Measurements from ENCODE around the gene CATSPER1. TPM values are rescaled to one million over a fixed set of nuclear protein-coding genes. Genes with fewer than 3 reads are reported as not detected.

The CATSPER1 gene
- total and polyA plus RNA-seq, 2 donors: 0.35 TPM; not detected in 1

DNA sequence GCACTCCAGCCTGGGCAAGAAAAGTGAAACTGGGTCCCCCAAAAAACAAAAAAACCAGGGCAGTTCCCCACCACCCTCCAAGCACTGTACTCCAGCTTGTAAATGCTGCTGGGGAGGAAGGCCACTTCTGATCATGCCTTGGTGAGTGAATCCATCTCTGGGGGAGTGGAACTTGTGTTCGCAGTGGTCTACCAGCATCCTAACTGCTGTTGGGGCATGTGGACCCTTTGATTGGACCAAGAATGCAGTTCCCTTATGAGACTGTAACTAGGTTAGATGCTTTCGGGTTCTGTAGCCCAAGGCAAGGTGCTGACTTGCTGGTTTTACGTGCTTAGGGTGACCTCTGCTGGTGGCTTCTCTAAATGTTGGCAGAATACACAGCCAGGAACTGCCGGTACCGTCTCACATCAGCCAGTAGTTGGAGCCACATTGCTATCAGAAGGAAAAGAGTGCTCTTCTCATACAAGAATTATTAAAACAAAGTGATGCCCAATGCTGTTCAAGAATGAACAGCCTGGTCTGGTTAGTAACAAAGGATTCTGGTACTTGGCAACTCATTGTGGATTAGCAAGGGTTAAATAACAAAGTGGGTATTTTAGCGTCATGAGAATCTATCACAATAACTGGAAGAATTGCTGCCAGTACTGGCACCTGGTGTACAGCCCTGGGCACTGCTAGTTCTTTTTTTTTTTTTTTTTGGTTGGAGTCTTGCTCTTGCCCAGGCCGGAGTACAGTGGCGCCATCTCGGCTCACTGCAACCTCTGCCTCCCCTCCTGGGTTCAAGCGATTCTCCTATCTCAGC is 37.3 kb downstream of the CATSPER1 start:
- Histone ChIP-seq H3K36me3 (ENCODE audit: insufficient read depth) (peaks cover 2% of the 10 kb centered on the region), H3K27ac (ENCODE audit: low read depth) (no peak overlapping the region), H3K4me3 (ENCODE audit: low read depth, low read length) (no peak overlapping the region), H3K4me1 (ENCODE audit: insufficient read depth) (no peaks in the 10 kb centered on the region)
- DNase-seq (ENCODE audit: extremely low spot score): peak; percentile 91
- 28% methylated on average over 10 of the region's 10 CpGs for WGBS

DNA sequence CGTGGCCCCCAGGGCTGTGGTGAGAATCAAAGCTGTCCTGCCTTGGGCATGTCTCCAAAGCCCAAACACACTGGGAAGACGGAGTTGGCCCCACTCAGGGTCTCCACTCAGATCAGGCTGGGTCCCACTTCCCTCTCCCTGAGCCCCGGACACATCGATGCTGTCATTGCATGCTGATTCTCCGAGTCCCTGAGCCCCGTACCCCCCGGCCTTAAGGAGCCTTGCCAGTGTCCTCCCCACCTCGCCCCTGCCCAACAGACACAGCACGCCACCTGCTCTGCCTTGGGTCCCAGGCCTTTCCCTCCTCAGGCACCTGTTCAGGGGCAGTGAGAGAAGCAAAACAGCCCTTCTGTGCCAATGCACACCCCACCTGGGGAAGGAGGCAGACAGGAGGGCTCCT is 38.9 kb downstream of the CATSPER1 start:
- Histone ChIP-seq H3K27ac (ENCODE audit: low read depth) (no peak overlapping the region), H3K4me1 (ENCODE audit: insufficient read depth) (no peaks in the 10 kb centered on the region), H3K4me3 (ENCODE audit: low read depth, low read length) (no peak overlapping the region), H3K36me3 (ENCODE audit: insufficient read depth) (no peaks in the 10 kb centered on the region)
- DNase-seq (ENCODE audit: extremely low spot score): no peak
- 77% methylated on average over 9 of the region's 9 CpGs for WGBS

DNA sequence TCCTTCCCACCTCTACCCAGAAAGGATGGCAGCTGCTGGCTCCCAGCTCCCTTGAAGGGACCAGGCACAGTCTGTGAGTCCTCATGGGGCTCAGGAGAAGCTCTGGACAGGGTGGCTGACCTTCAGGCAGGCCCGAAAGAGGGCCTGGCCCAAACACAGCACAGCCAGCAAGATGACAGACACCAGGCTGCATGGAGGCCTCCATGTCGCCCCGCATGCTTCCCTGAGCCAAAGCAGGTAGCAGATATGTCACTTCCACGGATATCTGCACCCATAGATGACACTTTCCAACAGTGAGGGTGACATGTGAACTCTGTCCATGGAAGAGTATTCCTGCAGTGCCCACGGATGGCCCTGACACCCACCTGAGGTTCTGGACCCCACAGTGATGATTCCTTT is 42.7 kb downstream of the CATSPER1 start:
- DNase-seq (ENCODE audit: extremely low spot score): no peak
- Histone ChIP-seq H3K4me1 (ENCODE audit: insufficient read depth) (no peaks in the 10 kb centered on the region), H3K4me3 (ENCODE audit: low read depth, low read length) (no peak overlapping the region), H3K36me3 (ENCODE audit: insufficient read depth) (peaks cover 3% of the 10 kb centered on the region), H3K27ac (ENCODE audit: low read depth) (no peak overlapping the region)
- 84% methylated on average over 5 of the region's 5 CpGs for WGBS

DNA sequence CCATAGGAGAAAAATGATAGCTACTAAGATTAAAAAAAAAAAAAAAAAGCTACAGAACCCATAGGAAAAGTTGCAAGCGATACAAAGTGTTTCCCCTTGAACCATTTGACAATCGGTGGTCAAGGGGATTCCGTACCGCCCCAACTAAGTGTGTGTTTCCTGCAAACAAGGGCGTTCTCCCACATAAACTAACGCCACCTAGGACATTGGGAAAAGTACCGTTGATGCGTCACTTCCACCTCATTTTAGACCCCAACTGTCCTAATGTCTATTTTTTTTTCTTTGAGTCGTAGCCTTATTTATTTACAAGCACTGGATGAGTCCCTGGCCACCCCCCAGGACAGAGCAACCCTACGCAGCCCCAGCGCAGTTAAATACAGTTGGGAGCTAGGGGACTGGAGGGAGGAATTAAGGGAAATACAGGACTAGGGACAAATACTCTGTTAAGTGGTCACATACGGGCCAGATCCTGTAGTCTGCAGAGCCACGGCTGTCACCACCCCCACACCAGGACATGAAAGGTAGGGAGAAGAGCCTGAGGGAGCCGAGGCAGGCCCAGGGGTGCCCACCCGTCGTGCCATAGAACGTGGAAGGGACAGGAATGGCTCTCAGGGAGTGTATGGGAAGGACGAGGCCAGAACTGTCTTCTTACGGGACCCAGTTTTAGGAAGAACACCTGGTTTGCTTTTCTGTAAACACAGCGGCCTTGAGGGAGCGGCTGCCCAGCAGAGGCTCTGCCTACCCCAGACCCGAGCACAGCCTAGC is 43.3 kb downstream of the CATSPER1 start:
- no peak overlapping the region for H3K27ac ChIP-seq (ENCODE audit: low read depth)
- DNase-seq (ENCODE audit: extremely low spot score): no peak
- peaks cover 5% of the 10 kb centered on the region for H3K36me3 ChIP-seq (ENCODE audit: insufficient read depth)
- 70% methylated on average over 22 of the region's 22 CpGs for WGBS
- no peaks in the 10 kb centered on the region for H3K4me1 ChIP-seq (ENCODE audit: insufficient read depth)
- H3K4me3 ChIP-seq (ENCODE audit: low read depth, low read length): no peak overlapping the region

DNA sequence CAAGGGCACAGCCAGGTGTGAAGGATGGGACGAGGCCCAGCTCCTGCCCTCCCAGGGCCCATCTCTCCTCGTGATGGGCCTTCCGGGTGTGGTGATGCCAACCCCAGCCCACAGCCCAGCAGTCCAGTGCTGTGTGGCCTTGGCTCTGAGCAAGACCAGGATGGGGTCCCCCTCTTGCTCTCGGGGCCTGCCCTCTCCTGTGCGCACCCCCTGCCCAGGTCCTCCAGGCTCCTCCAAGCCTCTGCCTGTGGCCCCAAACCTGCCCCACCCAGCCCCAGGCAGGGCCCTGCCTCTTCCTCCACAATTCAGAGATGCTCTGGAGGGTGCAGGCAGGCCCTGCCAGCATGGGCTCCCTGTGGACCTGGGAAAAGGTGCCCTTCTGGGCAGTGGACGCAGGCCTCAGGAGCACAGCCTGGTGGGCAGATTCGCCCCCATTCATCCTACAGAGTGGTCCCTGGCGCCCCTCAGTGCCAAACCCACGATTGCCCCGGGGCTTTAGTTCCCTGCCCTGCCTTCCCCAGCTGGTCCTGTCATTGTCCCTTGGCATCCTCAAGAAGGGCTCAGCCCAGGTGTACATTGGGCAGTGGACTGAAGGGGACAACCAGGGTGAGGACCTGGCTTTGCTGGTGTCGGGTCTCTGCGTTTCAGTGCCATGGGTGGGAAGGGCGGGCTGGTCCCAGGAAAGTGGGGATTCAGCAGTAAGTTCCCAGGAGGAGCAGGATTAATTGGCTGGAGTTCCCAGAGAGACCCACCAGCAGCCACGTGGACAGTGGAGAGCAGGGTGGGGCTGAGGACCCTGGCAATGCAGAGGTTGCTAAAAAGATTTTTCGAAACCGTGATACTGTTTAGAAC is 44.1 kb downstream of the CATSPER1 start:
- 66% methylated on average over 16 of the region's 16 CpGs for WGBS
- peaks cover 5% of the 10 kb centered on the region for H3K36me3 ChIP-seq (ENCODE audit: insufficient read depth)
- H3K4me3 ChIP-seq (ENCODE audit: low read depth, low read length): no peak overlapping the region
- H3K27ac ChIP-seq (ENCODE audit: low read depth): no peak overlapping the region
- no peaks in the 10 kb centered on the region for H3K4me1 ChIP-seq (ENCODE audit: insufficient read depth)
- no peak for DNase-seq (ENCODE audit: extremely low spot score)

DNA sequence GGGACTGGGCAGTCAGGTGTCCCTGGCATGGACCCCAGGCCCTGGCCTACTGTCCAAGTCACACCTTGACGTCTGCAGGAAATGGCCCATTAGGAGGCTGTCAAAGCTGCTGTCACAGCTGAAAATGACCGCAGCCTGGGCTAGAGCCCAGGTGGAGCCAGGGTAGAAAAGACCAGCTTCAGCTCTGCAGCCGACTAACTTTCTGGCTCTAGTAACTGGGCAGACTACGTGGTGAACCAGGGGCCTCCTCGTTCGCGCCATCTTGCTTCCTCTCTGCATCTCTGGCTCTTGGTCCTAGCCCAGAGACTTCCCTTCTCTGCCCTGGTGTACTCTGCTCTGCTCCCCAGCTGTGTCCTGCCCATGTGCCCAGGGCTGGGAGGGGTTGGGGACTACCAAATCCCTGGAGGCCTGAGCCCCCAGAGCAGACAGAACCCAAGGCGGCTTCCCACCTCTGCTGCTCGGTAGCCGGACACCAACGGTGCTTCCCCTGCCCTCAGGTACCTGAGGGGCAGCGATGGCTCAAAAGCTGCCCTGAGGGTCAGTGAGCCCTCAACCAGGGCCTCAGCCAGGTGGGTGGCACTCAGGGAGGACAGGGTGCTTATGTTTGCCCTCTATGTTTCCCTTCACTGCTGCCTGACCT is 45.1 kb downstream of the CATSPER1 start:
- DNase-seq (ENCODE audit: extremely low spot score): no peak
- WGBS: 76% methylated on average over 12 of the region's 12 CpGs
- peaks cover 5% of the 10 kb centered on the region for H3K36me3 ChIP-seq (ENCODE audit: insufficient read depth)
- no peak overlapping the region for H3K27ac ChIP-seq (ENCODE audit: low read depth)
- H3K4me1 ChIP-seq (ENCODE audit: insufficient read depth): no peaks in the 10 kb centered on the region
- H3K4me3 ChIP-seq (ENCODE audit: low read depth, low read length): no peak overlapping the region

DNA sequence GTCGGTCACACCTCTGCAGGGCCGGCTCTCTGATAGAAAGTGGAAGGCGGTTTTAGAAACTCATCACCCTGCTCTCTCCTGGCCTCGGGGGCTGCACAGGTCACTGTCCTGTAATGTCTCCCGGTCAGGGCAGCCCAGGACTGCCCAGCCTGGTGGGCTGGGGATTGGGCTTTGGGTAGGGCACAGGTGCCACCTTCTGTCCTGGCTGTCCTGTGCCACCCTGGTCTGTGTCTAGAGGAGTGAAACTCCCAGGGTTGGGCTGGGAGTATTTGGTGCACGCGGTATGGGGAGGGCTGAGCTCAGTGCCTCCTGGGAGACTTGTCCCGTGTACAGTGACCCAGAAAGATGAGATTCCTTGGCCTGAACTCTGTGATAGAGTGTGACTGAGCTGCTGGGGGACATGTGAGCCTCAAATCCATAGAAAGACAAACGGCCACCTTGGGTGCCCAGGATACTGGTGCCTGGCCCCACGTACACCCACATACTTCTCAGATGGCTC is 47.0 kb downstream of the CATSPER1 start:
- DNase-seq (ENCODE audit: extremely low spot score): no peak
- Histone ChIP-seq H3K27ac (ENCODE audit: low read depth) (no peak overlapping the region), H3K4me3 (ENCODE audit: low read depth, low read length) (no peak overlapping the region), H3K4me1 (ENCODE audit: insufficient read depth) (no peaks in the 10 kb centered on the region), H3K36me3 (ENCODE audit: insufficient read depth) (peaks cover 5% of the 10 kb centered on the region)
- 86% methylated on average over 10 of the region's 10 CpGs for WGBS

DNA sequence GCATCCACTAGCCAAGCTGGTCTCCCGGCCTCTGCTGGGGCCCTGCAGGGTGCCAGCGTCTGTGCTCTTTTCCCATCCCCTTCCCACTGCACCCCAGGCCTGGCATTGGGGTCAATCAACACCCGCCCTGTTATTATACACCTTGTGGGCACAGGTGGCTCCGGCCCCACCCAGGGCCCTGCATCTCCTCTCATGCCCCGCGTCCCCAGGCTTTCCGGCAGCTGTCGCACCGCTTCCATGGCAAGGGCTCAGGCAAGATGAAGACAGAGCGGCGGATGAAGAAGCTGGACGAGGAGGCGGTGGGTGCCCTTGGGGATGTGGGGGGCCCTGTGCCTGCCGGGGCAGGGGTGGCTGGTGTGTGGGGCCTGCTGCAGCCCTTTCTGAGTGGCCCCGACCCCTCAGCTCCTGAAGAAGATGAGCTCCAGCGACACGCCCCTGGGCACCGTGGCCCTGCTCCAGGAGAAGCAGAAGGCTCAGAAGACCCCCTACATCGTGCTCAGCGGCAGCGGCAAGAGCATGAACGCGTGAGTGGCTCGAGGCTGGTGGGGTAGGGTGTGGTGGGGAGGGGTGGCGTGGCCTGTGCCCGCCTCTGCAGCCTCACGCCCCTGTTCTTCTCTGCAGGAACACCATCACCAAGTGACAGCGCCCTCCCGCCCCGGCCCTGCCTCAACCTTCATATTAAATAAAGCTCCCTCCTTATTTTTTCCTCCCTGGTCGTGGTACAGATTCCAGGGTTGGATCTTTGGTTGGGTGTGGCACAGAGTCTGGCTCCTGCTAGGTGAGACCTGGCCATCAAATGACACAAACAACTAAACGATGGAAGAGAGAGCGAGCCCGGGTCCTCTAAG is 47.7 kb downstream of the CATSPER1 start:
- peaks cover 5% of the 10 kb centered on the region for H3K36me3 ChIP-seq (ENCODE audit: insufficient read depth)
- WGBS: 92% methylated on average over 34 of the region's 34 CpGs

DNA sequence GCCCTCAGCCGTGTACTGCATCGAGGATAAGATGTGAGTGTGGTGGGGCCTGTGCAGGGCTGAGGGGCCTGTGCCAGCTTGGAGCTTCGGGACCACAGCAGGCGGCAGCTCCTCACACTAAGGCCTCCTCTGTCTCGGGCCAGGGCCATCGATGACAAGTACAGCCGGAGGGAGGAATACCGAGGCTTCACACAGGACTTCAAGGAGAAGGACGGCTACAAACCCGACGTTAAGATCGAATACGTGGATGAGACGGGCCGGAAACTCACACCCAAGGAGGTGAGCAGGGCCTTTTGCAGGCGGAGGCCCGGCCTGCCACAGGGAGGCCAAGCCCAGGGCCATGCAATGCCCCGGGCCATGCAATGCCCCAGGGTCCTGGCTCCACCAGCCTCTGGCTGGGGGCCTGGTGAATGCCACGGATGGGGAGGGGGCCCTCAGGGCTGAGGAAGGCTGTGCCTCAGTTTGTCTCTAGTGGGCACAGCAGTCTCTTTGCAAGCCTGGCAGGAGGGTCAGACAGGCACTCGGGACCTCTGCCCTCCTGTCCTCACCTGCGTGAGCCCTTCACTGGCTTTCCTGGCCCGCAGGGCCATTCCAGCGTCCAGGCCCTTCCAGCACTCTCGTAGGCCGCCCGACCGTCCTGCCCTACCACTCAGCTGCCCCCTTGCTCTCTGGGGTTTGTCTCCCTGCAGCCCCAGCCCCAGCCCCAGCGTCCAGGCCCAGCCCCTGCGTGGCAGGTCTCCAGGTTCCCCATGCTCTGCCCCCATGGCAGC is 48.5 kb downstream of the CATSPER1 start:
- Histone ChIP-seq H3K4me1 (ENCODE audit: insufficient read depth) (no peaks in the 10 kb centered on the region), H3K27ac (ENCODE audit: low read depth) (no peak overlapping the region), H3K4me3 (ENCODE audit: low read depth, low read length) (no peak overlapping the region), H3K36me3 (ENCODE audit: insufficient read depth) (peaks cover 5% of the 10 kb centered on the region)
- no peak for DNase-seq (ENCODE audit: extremely low spot score)
- 91% methylated on average over 28 of the region's 29 CpGs for WGBS

More for the DNA sequence above, 47.7 kb downstream of the CATSPER1 start:
- Histone ChIP-seq H3K4me1 (ENCODE audit: insufficient read depth) (no peaks in the 10 kb centered on the region), H3K27ac (ENCODE audit: low read depth) (no peak overlapping the region), H3K4me3 (ENCODE audit: low read depth, low read length) (no peak overlapping the region)
- no peak for DNase-seq (ENCODE audit: extremely low spot score)

DNA sequence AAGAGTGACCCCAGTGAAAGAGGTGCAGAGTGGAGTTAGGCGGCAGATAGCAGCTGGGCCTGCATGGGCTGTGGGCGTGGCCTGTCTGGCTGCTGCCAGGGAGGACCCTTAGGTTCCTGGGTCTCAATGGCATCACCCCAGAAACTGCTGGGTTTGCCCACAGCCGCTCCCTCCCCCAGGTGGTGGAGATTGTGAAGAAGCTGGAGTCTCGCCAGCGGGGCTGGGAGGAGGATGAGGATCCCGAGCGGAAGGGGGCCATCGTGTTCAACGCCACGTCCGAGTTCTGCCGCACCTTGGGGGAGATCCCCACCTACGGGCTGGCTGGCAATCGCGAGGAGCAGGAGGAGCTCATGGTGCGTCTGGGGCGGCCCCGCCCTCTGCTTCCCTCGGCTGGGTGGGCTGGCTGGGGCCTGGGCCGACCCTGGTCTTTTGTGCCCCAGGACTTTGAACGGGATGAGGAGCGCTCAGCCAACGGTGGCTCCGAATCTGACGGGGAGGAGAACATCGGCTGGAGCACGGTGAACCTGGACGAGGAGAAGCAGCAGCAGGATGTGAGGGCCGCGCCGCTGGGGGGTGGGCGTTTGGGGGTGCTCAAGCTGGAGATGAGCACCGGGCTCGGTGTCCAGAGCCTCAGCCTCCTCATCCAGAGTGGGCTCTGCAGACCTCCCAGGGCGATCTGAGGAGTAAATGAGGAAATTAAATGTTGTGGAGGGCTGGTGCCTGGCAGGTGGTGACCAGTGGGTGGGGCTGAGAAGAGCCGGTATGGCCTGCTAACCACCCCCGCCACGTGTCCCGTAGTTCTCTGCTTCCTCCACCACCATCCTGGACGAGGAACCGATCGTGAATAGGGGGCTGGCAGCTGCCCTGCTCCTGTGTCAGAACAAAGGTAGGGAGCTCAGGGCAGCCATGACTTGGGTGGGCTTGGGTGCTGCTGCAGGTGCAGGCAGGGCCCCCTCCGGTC is 49.8 kb downstream of the CATSPER1 start:
- Histone ChIP-seq H3K36me3 (ENCODE audit: insufficient read depth) (peaks cover 5% of the 10 kb centered on the region), H3K4me3 (ENCODE audit: low read depth, low read length) (no peak overlapping the region), H3K27ac (ENCODE audit: low read depth) (no peak overlapping the region), H3K4me1 (ENCODE audit: insufficient read depth) (no peaks in the 10 kb centered on the region)
- no peak for DNase-seq (ENCODE audit: extremely low spot score)
- WGBS: 85% methylated on average over 43 of the region's 43 CpGs

DNA sequence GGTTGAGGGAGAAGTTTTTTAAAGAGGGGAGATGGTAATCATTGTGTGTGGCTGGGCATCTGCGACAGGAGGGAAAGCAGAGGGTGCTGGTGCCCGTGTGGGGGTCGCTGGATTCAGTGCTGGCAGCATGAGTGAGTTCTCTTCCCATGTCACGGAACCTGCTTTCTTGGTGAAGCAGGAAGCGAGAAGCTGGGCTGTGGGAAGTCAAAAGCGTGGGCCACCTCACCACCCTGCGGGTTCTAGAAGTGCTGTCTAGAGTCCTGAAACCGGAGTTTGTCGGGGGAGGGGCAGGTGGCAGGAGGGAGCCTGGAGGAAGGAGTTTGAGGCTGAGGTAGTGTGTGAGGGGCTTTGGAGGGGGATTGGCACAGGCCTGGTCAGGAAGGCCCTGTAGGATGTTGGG is 50.5 kb downstream of the CATSPER1 start:
- no peaks in the 10 kb centered on the region for H3K4me1 ChIP-seq (ENCODE audit: insufficient read depth)
- no peak overlapping the region for H3K4me3 ChIP-seq (ENCODE audit: low read depth, low read length)
- no peak overlapping the region for H3K27ac ChIP-seq (ENCODE audit: low read depth)
- no peak for DNase-seq (ENCODE audit: extremely low spot score)
- 90% methylated on average over 9 of the region's 9 CpGs for WGBS
- peaks cover 5% of the 10 kb centered on the region for H3K36me3 ChIP-seq (ENCODE audit: insufficient read depth)
